ENCODE data around the gene HS3ST4.
"Not testable (repeated sequence)": the region's sequence is repeated elsewhere in the genome, so short reads cannot be mapped to it uniquely, and the experiment has no call there.

Gene HS3ST4

GRCh38 chr16:25730396-25730795, 38.6 kb downstream of the HS3ST4 start:
- no peak for DNase-seq (ENCODE audit: low read depth in 2 of 2)

- DNase-seq (ENCODE audit: low read depth in 2 of 2) = no peak
Measured at GRCh38 chr16:25734430-25735385, 42.9 kb downstream of the HS3ST4 start.

- no peak for DNase-seq (ENCODE audit: low read depth in 2 of 2)
Measured at GRCh38 chr16:25735645-25736044, 43.9 kb downstream of the HS3ST4 start.

- no peak for DNase-seq (ENCODE audit: low read depth in 2 of 2)
Measured at GRCh38 chr16:25747160-25747758, 55.5 kb downstream of the HS3ST4 start.

- no peak for DNase-seq (ENCODE audit: low read depth in 2 of 2)
Measured at GRCh38 chr16:25748092-25748654, 56.4 kb downstream of the HS3ST4 start.

GRCh38 chr16:25750488-25751216, 58.9 kb downstream of the HS3ST4 start:
- DNase-seq (ENCODE audit: low read depth in 2 of 2) = no peak

GRCh38 chr16:25751230-25751835, 59.6 kb downstream of the HS3ST4 start:
- no peak for DNase-seq (ENCODE audit: low read depth in 2 of 2)

GRCh38 chr16:25764466-25764865, 72.7 kb downstream of the HS3ST4 start:
- DNase-seq (ENCODE audit: low read depth in 2 of 2) = no peak

- DNase-seq (ENCODE audit: low read depth in 2 of 2) = no peak
Measured at GRCh38 chr16:25771216-25771615, 79.5 kb downstream of the HS3ST4 start.

GRCh38 chr16:25771812-25772568, 80.2 kb downstream of the HS3ST4 start:
- no peak for DNase-seq (ENCODE audit: low read depth in 2 of 2)

GRCh38 chr16:25776214-25776613, 84.5 kb downstream of the HS3ST4 start:
- not testable (repeated sequence) for DNase-seq (ENCODE audit: low read depth in 2 of 2)

- no peak for DNase-seq (ENCODE audit: low read depth in 2 of 2)
Measured at GRCh38 chr16:25783226-25783625, 91.5 kb downstream of the HS3ST4 start.

- DNase-seq (ENCODE audit: low read depth in 2 of 2) = no peak
Measured at GRCh38 chr16:25785361-25785760, 93.6 kb downstream of the HS3ST4 start.

- no peak for DNase-seq (ENCODE audit: low read depth in 2 of 2)
Measured at GRCh38 chr16:25786748-25787147, 95.0 kb downstream of the HS3ST4 start.

- DNase-seq (ENCODE audit: low read depth in 2 of 2) = no peak
Measured at GRCh38 chr16:25788637-25789036, 96.9 kb downstream of the HS3ST4 start.

- DNase-seq (ENCODE audit: low read depth in 2 of 2) = no peak
Measured at GRCh38 chr16:25796239-25796638, 104.5 kb downstream of the HS3ST4 start.

GRCh38 chr16:25798065-25798464, 106.3 kb downstream of the HS3ST4 start:
- no peak for DNase-seq (ENCODE audit: low read depth in 2 of 2)

- no peak for DNase-seq (ENCODE audit: low read depth in 2 of 2)
Measured at GRCh38 chr16:25799816-25800215, 108.1 kb downstream of the HS3ST4 start.

GRCh38 chr16:25812215-25812614, 120.5 kb downstream of the HS3ST4 start:
- no peak for DNase-seq (ENCODE audit: low read depth in 2 of 2)

- no peak for DNase-seq (ENCODE audit: low read depth in 2 of 2)
Measured at GRCh38 chr16:25817295-25817694, 125.5 kb downstream of the HS3ST4 start.

- DNase-seq (ENCODE audit: low read depth in 2 of 2) = no peak
Measured at GRCh38 chr16:25817876-25818275, 126.1 kb downstream of the HS3ST4 start.

Data from stimulated activated CD8-positive, alpha-beta memory T cell treated with anti-CD3 and anti-CD28 coated beads, Interleukin-15, amount 100 ng/mL, for 4 hours (primary cell).